ENCODE measurements around the gene ZSWIM6.

ZSWIM6 gene

DNA sequence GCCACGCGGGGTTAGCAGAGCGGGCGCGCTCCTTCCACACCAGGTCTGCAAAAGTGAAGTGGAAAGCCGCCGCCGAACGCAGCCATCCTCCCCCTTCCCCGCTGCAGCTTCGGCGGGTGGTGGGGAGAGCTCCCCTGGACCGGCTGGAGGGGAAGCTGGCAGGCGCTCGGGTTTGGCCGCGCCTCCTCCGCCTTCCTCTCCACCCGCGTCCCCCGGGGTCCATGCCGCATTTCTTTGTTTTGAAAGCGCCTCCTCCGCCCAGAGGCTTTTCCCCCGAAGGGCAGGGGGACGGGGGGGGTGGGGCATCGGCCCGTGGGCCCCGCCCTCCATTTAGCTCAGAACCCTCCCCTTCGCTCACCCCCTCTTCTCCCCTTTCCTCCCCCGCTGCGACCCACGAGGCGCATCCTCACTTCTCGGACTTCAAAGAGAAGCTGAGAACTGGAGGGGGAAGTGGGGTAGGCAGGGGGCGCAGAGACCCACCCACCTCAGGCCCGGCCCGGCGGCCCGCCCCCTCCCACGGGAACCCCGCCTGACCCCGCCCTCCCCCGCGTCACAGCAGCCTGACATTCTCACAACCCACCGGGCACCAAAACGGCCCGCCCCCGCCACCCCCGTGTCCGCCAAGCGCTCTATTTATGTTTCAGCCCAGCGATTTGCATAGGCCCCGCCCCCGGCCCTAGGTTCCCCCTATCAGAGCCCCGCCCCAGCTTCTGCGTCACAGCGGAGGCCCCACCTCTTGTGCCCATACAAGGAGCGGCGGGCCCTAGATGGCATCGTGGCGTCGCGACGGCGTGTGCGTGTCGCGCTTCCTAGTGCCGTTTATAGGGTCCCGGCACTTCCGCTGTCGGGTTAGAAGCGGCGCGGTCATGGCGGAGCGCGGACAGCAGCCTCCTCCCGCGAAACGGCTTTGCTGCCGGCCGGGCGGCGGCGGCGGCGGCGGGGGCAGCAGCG, at the start of gene ZSWIM6:
TSS of gene ZSWIM6 (plus strand) at position 852 of the 951 bp plus-strand sequence. CDS start at position 867, 15 bp downstream.
- DNase-seq (ENCODE audit: low read depth in 1 of 2, low spot score in 1 of 2), result peak; percentile 97

GRCh38 chr5:61283471-61283870, 48.6 kb upstream of the ZSWIM6 start:
- no peak for DNase-seq (ENCODE audit: low read depth in 1 of 2, low spot score in 1 of 2)

- DNase-seq (ENCODE audit: low read depth in 1 of 2, low spot score in 1 of 2), result no peak
Observed at GRCh38 chr5:61285531-61285930, 46.5 kb upstream of the ZSWIM6 start.

DNA sequence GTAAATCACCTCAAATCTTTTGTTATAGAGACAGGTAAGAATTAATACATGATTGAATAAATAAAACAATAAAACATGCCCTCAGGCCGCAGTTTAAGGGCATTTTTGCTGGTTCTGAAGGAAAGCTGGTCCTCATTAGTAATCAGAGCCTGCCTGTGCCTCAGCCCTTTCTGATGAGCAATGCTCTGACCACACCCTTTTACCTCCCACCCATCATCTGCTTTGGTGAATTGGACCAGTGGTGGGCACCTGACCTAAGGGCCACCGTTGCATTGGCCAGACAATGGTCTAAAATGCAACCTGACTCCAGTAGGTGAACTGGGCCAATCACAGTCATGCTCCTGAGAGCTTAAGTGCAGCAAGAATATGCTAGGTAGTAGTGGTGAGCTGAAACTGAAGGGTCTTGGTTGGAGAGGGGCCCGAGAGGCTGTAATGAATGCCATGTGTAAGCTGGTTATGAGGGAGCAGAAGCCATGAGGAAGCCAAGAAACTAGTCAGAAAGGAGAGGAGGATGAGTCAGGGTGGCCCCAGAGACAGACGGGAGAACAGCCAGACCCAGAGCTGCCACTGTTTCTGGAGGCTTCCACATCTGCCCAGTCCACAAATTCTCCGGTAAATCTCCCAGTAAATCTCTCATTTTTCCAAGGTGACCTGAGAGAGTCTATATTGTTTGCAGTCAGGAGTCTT, 45.5 kb upstream of the ZSWIM6 start:
- DNase-seq (ENCODE audit: low read depth in 1 of 2, low spot score in 1 of 2), result no peak

GRCh38 chr5:61287474-61287873, 44.6 kb upstream of the ZSWIM6 start:
- DNase-seq (ENCODE audit: low read depth in 1 of 2, low spot score in 1 of 2), result no peak

DNA sequence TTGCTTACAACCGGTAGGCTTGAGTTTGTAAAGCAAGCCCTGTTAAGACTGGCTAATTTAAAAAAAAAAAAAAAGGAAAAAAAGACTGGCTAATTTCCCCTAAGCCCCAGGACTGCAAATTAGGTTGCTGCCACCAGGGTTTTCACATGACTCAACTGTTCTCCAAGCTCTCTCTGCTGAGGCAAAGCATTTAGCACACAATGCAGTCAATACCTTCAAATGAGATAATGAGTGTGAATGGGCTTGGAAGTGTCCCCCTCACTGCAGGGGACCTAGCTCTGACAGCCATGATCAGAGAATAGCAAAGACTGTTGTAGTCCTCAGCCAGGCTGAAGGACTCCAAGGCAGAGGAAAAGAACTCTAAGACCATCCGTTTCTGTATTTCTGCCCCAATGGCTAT, 42.8 kb upstream of the ZSWIM6 start:
- DNase-seq (ENCODE audit: low read depth in 1 of 2, low spot score in 1 of 2), result no peak

- no peak for DNase-seq (ENCODE audit: low read depth in 1 of 2, low spot score in 1 of 2)
Observed at GRCh38 chr5:61289669-61290306, 42.3 kb upstream of the ZSWIM6 start.

- DNase-seq (ENCODE audit: low read depth in 1 of 2, low spot score in 1 of 2), result no peak
Observed at GRCh38 chr5:61290791-61291210, 41.3 kb upstream of the ZSWIM6 start.

GRCh38 chr5:61292062-61292657, 39.9 kb upstream of the ZSWIM6 start:
- no peak for DNase-seq (ENCODE audit: low read depth in 1 of 2, low spot score in 1 of 2)

DNA sequence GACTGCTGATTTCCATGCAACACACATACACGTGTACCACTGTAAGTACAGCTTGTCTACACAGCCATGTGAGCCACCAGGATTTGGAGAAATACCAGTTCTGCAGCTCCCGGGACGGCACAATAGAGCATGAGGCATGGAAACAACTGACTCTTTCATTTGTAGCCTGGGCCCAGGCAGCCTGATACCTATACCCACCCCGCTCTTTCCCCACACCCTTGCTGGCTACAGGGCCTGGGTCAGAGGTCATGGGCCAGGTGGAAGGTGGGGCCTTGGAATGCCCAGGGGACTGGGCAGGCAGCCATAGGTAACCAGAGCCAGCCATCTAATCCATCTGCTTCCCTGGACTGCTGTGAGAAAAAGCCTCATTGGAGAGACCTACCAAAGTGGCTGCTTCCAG, 39.0 kb upstream of the ZSWIM6 start:
- DNase-seq (ENCODE audit: low read depth in 1 of 2, low spot score in 1 of 2), result no peak

DNA sequence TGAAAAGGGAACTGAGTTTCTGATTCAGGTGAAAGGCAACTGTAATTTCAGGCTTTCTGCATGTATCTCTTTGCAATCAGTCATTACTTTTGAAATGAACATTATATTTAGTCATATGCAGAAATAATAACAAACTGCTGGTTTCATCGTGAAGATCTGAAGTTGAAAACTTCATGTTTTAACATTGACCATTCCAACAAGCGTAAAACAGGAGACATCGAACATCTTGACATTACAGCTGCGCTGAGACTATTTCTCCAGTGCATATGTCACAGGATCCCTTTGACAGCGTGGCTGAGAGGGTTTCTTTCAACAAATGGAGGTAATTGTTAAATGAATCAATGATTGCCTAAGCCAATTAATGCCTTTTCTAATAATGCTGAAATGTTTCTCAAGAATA, 38.2 kb upstream of the ZSWIM6 start:
- no peak for DNase-seq (ENCODE audit: low read depth in 1 of 2, low spot score in 1 of 2)

DNA sequence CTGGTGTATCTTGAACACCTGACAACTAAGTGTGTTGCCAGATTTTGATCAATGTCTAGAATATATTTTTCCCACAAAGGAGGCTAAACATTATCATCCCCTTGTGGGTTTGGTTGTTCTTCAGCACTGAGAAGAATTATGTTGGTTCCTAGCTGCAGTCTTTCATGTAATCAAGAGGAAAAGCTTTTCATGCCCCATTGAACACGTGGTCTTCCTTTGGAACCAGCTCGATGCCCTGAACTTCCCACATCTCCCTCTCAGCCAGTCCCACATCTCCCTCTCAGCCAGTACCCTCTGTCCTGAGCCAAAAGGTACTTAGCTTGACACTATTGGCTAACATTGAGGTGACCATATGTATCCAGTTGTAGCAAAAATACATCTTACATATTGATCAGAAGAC, 36.7 kb upstream of the ZSWIM6 start:
- DNase-seq (ENCODE audit: low read depth in 1 of 2, low spot score in 1 of 2), result no peak

DNA sequence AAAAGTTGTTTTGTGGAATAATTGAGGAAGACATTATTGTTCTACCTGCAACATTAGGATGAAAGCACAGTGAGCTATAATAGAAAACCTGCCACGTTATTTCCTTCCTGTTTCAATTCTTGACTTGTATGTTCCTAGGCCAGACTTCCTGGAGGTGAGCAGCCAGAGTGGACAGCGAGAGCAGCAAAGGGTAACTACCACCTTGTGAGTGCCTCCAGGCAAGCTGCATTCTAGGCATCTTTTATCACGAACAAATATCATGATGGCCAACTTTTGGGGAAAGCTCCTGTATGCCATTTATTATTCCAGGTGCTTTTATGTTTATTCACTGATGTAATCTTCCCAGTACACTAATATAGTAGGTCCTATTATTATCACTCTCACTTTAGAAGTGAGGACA, 34.0 kb upstream of the ZSWIM6 start:
- no peak for DNase-seq (ENCODE audit: low read depth in 1 of 2, low spot score in 1 of 2)

GRCh38 chr5:61298580-61298979, 33.5 kb upstream of the ZSWIM6 start:
- no peak for DNase-seq (ENCODE audit: low read depth in 1 of 2, low spot score in 1 of 2)

DNA sequence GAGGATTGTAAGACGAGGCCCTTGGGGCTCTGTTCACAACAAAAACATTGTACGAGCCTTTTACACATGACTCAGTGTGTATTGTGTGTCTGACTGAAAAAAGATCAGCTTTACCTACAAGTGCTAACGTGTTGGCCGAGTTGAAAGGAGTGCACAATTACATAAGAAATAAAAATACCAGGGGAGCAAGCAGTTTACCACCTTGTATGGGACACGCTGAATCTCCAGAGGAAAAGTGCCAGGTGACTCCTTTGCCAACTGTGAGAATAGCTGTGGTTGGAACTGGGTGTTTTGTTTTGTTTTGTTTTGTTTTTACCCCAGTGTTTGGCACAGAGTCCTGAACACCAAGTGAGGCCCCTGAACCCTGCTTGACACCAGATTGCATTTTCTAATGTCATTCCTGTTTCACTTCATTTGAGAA, 32.8 kb upstream of the ZSWIM6 start:
- DNase-seq (ENCODE audit: low read depth in 1 of 2, low spot score in 1 of 2), result no peak

- no peak for DNase-seq (ENCODE audit: low read depth in 1 of 2, low spot score in 1 of 2)
Observed at GRCh38 chr5:61301341-61302199, 30.5 kb upstream of the ZSWIM6 start.

DNA sequence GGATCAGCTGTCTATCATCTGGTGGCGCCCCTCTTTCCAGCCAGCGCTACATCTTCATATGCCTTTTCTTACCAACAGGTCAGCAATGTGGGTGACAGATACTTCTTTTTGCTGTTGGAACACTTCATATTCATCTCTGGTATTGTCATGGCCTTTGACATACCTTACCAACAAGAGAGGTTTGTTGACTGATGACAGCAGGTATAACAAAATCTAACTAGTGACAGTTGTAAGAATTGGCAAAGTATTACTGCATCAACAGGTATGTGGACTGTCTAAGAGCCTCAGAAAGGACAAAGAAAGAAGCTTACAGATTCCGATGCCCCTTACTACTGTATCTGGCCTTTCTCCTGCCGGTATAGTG, 29.9 kb upstream of the ZSWIM6 start:
- DNase-seq (ENCODE audit: low read depth in 1 of 2, low spot score in 1 of 2), result no peak

DNA sequence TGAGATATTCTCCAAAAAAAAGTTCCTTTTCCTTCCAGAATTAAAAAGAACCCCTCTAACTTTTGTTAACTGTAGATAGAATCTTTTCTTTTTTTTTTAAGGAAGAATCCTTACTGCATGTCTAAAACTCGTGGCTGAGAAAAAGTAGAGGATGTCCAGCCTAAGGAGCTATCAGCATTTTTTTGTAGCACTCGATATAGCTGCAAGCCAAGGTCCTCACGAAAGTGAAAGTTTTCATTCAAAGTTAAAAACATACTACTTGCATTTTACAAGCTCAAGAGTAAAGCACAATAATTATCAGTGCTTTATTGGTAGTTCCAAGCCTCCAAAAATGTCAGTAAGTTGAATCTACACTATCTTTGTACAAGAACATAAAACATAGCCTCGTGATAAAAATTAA, 28.7 kb upstream of the ZSWIM6 start:
- no peak for DNase-seq (ENCODE audit: low read depth in 1 of 2, low spot score in 1 of 2)

GRCh38 chr5:61304590-61305381, 27.3 kb upstream of the ZSWIM6 start:
- no peak for DNase-seq (ENCODE audit: low read depth in 1 of 2, low spot score in 1 of 2)
